ENCODE data around the gene ZNF516.

Gene ZNF516

GRCh38 chr18:76347341-76347740, 147.7 kb downstream of the ZNF516 start:
- no peak for TF ChIP-seq CTCF (IDR thresholded peaks at IDR 0.05; ENCODE audit: low read depth, low read length, missing control alignments)
- H3K36me3 ChIP-seq (replicated peaks): no peaks in the 10 kb centered on the region
- no peaks in the 10 kb centered on the region for H3K27me3 ChIP-seq (replicated peaks)
- H3K27ac ChIP-seq: no peak overlapping the region
- no peak overlapping the region for H3K4me3 ChIP-seq (ENCODE audit: low read depth, low read length)
- in situ Hi-C loops (cut with HindIII; ENCODE audit: low pct_ligation_motif_present, low sequenced_read_pairs): no loop called here
- no peak for DNase-seq

GRCh38 chr18:76346490-76347130, 148.4 kb downstream of the ZNF516 start:
- Histone ChIP-seq H3K4me3 (ENCODE audit: low read depth, low read length) (no peak overlapping the region), H3K36me3 (replicated peaks) (no peaks in the 10 kb centered on the region), H3K27ac (no peak overlapping the region), H3K27me3 (replicated peaks) (no peaks in the 10 kb centered on the region)
- no peak for DNase-seq
- TF ChIP-seq CTCF (IDR thresholded peaks at IDR 0.05; ENCODE audit: low read depth, low read length, missing control alignments): no peak
- in situ Hi-C loops (cut with HindIII; ENCODE audit: low pct_ligation_motif_present, low sequenced_read_pairs): no loop called here

- TF ChIP-seq CTCF (IDR thresholded peaks at IDR 0.05; ENCODE audit: low read depth, low read length, missing control alignments): no peak
- in situ Hi-C loops (cut with HindIII; ENCODE audit: low pct_ligation_motif_present, low sequenced_read_pairs): no loop called here
- no peak for DNase-seq
- no peaks in the 10 kb centered on the region for H3K36me3 ChIP-seq (replicated peaks)
- no peaks in the 10 kb centered on the region for H3K27me3 ChIP-seq (replicated peaks)
- no peak overlapping the region for H3K4me3 ChIP-seq (ENCODE audit: low read depth, low read length)
- H3K27ac ChIP-seq: no peak overlapping the region
Measured at GRCh38 chr18:76345901-76346300, 149.1 kb downstream of the ZNF516 start.

GRCh38 chr18:76343938-76344569, 151.0 kb downstream of the ZNF516 start:
- no peak for TF ChIP-seq CTCF (IDR thresholded peaks at IDR 0.05; ENCODE audit: low read depth, low read length, missing control alignments)
- Histone ChIP-seq H3K36me3 (replicated peaks) (no peaks in the 10 kb centered on the region), H3K4me3 (ENCODE audit: low read depth, low read length) (no peak overlapping the region), H3K27ac (no peak overlapping the region), H3K27me3 (replicated peaks) (no peaks in the 10 kb centered on the region)
- in situ Hi-C loops (cut with HindIII; ENCODE audit: low pct_ligation_motif_present, low sequenced_read_pairs): no loop called here
- DNase-seq: no peak

- H3K4me3 ChIP-seq (ENCODE audit: low read depth, low read length): no peak overlapping the region
- TF ChIP-seq CTCF (IDR thresholded peaks at IDR 0.05; ENCODE audit: low read depth, low read length, missing control alignments): no peak
- H3K27me3 ChIP-seq (replicated peaks): no peaks in the 10 kb centered on the region
- no peak overlapping the region for H3K27ac ChIP-seq
- H3K36me3 ChIP-seq (replicated peaks): no peaks in the 10 kb centered on the region
- DNase-seq: no peak
- in situ Hi-C loops (cut with HindIII; ENCODE audit: low pct_ligation_motif_present, low sequenced_read_pairs): no loop called here
Measured at GRCh38 chr18:76340410-76340809, 154.6 kb downstream of the ZNF516 start.

GRCh38 chr18:76339246-76339620, 155.8 kb downstream of the ZNF516 start:
- in situ Hi-C loops (cut with HindIII; ENCODE audit: low pct_ligation_motif_present, low sequenced_read_pairs): no loop called here
- Histone ChIP-seq H3K36me3 (replicated peaks) (no peaks in the 10 kb centered on the region), H3K27me3 (replicated peaks) (no peaks in the 10 kb centered on the region), H3K4me3 (ENCODE audit: low read depth, low read length) (no peak overlapping the region), H3K27ac (no peak overlapping the region)
- no peak for DNase-seq
- TF ChIP-seq CTCF (IDR thresholded peaks at IDR 0.05; ENCODE audit: low read depth, low read length, missing control alignments): no peak
